ENCODE results near the gene TMEM204.

GRCh38 chr16:1511662-1512569, 21.6 kb upstream of the TMEM204 start:
- no peak for TF ChIP-seq CTCF (tag by site-specific recombination; IDR thresholded peaks at IDR 0.05)
- TF ChIP-seq RBAK (tag by site-specific recombination; IDR thresholded peaks at IDR 0.05) = no peak
- no peak for TF ChIP-seq PRDM4 (tag by site-specific recombination; IDR thresholded peaks at IDR 0.05)
- TF ChIP-seq ZNF48 (tag by site-specific recombination; IDR thresholded peaks at IDR 0.05) = no peak
